Glutamatergic neuron (in vitro differentiated cells): Measurements from ENCODE around the gene RINT1. TPM values are rescaled to one million over a fixed set of nuclear protein-coding genes. Genes with fewer than 3 reads are reported as not detected.

Experiments used
- DNase-seq: peaks from one replicate; pipeline ENCODE4 v3.0.0; 2022
- H3K27ac Mint-ChIP-seq: one replicate; pipeline ENCODE4 v1.8.0; 2020; ENCODE audit warnings: mild to moderate bottlenecking, mixed read lengths, inconsistent platforms; ENCODE audit not compliant: unreplicated experiment
- H3K27me3 Mint-ChIP-seq: one replicate; pipeline ENCODE4 v1.8.0; 2020; ENCODE audit warnings: mild to moderate bottlenecking, moderate library complexity, mixed read lengths, inconsistent platforms; ENCODE audit not compliant: unreplicated experiment
- H3K36me3 Mint-ChIP-seq: one replicate; pipeline ENCODE4 v1.8.0; 2020; ENCODE audit warnings: mild to moderate bottlenecking, mixed read lengths, inconsistent platforms; ENCODE audit not compliant: unreplicated experiment
- H3K4me1 Mint-ChIP-seq: one replicate; pipeline ENCODE4 v1.8.0; 2020; ENCODE audit warnings: mild to moderate bottlenecking, low read depth, mixed read lengths, inconsistent platforms; ENCODE audit not compliant: unreplicated experiment
- H3K4me3 Mint-ChIP-seq: one replicate; pipeline ENCODE4 v1.8.0; 2020; ENCODE audit warnings: mild to moderate bottlenecking, mixed read lengths, inconsistent platforms; ENCODE audit not compliant: unreplicated experiment
- H3K9me3 Mint-ChIP-seq: one replicate; pipeline ENCODE4 v1.8.0; 2020; ENCODE audit warnings: mild to moderate bottlenecking, moderate library complexity, mixed read lengths, inconsistent platforms; ENCODE audit not compliant: unreplicated experiment
- total RNA-seq: library from RNA; stranded (reverse); fragmentation: NEBNext Ultra II Directional; extraction: Animal tissue kit (Norgen Biotek cat#: 25700); gene quantifications from one replicate; pipeline ENCODE4 v1.2.1, GENCODE V29; 2021; ENCODE audit not compliant: unreplicated experiment
- TF ChIP-seq, protein P1 (sequence below): fragments of 200-600 bp; sonication (generic); IDR thresholded peaks from one replicate; pipeline ENCODE4 v1.5.0; 2021; ENCODE audit not compliant: partially characterized antibody, unreplicated experiment

RINT1 gene
- total RNA-seq, 1 donor from 2014 or later, result 23.4 TPM

DNA sequence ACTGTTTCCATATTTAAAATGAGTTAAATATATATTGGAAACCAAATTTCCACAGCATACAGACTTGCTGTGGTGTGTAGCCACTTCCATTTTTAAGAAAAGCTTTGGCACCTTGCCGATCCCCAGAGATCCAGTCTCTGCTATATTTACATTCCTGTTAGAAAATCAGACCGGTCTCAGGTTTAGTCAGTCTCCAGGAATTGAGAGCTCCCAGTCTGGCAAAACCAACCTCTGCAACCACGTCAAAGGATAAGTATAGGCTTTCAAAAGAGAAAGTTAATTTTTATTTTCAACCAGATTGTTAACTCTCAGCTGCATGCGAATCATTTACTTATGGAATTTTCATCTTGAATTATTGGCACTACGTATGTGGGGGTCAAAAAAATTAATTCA lies 38.1 kb upstream of the RINT1 start:
- Mint-ChIP-seq H3K4me1 (peaks cover 1% of the 10 kb centered on the region), H3K27me3 (no peaks in the 10 kb centered on the region), H3K4me3 (no peak overlapping the region), H3K9me3 (no peaks in the 10 kb centered on the region), H3K27ac (no peak overlapping the region), H3K36me3 (no peaks in the 10 kb centered on the region)
- TF ChIP-seq, protein P1, sequence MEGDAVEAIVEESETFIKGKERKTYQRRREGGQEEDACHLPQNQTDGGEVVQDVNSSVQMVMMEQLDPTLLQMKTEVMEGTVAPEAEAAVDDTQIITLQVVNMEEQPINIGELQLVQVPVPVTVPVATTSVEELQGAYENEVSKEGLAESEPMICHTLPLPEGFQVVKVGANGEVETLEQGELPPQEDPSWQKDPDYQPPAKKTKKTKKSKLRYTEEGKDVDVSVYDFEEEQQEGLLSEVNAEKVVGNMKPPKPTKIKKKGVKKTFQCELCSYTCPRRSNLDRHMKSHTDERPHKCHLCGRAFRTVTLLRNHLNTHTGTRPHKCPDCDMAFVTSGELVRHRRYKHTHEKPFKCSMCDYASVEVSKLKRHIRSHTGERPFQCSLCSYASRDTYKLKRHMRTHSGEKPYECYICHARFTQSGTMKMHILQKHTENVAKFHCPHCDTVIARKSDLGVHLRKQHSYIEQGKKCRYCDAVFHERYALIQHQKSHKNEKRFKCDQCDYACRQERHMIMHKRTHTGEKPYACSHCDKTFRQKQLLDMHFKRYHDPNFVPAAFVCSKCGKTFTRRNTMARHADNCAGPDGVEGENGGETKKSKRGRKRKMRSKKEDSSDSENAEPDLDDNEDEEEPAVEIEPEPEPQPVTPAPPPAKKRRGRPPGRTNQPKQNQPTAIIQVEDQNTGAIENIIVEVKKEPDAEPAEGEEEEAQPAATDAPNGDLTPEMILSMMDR, result no peak
- DNase-seq, result no peak

DNA sequence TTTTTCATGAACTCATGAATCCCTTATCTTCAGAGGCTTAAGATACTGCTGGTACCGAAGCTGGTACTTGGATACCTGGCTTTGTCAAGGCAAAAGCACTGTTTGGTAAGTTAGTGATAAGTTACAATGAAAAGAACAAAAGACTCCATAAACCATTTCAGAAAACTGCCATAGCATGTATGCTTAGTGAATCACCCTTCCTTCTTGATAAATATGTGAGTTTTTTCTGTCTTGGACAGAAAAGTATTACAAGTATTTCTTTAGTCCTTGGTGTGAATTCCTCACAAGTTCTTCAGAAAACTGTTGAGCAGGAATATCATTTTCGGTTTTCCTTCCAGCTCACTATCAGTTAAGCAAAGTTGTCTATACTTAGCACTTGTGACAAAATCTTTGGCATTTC lies 35.5 kb upstream of the RINT1 start:
- no peaks in the 10 kb centered on the region for H3K27me3 Mint-ChIP-seq
- TF ChIP-seq, protein P1, result no peak
- no peak for DNase-seq
- no peak overlapping the region for H3K27ac Mint-ChIP-seq
- no peaks in the 10 kb centered on the region for H3K36me3 Mint-ChIP-seq
- no peak overlapping the region for H3K4me3 Mint-ChIP-seq
- H3K4me1 Mint-ChIP-seq, result peaks cover 1% of the 10 kb centered on the region
- no peaks in the 10 kb centered on the region for H3K9me3 Mint-ChIP-seq

DNA sequence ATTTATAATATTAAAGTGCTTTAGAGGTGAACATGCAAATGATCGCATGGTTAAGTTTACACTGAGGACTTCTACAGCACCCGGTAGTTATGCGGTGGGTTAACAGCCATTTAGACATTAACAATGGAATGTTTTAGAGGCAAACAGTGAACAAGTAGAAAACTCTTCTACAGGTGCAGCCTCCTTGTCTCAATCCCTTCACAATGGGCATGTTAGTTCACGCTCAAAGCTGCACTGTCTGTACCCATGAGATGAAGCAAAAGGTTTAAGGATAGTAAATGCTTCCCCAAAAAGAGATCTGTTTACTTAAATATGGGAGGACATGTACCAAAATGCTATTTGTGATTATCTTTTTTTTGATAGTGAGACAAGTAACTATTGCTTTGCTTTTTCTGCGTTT lies 35.0 kb upstream of the RINT1 start:
- Mint-ChIP-seq H3K36me3 (no peaks in the 10 kb centered on the region), H3K27ac (no peak overlapping the region), H3K4me1 (peaks cover 1% of the 10 kb centered on the region), H3K4me3 (no peak overlapping the region), H3K9me3 (no peaks in the 10 kb centered on the region), H3K27me3 (no peaks in the 10 kb centered on the region)
- DNase-seq, result no peak
- TF ChIP-seq, protein P1, result no peak

DNA sequence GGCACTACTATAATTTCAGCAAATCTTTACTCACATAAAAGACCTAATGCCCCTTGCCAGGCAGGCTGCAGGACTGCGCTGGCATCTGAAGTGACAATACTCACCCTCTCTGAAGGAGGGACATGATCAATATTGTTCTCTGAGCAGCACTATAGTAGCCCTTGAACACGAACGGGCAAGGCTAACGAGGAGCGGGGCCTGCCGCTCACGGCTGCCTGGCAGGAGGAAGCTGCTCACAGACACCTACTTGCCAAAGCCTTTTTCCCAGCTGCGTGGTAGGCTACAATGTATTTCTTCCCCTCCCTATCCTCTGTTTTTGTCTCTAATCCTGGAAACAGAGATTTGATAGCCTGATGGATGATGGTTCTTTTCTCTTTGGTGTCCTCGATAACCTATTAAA lies 29.8 kb upstream of the RINT1 start:
- Mint-ChIP-seq H3K36me3 (no peaks in the 10 kb centered on the region), H3K27ac (no peak overlapping the region), H3K27me3 (no peaks in the 10 kb centered on the region), H3K4me3 (no peak overlapping the region), H3K9me3 (no peaks in the 10 kb centered on the region), H3K4me1 (peaks cover 3% of the 10 kb centered on the region)
- DNase-seq, result no peak
- TF ChIP-seq, protein P1, result no peak

DNA sequence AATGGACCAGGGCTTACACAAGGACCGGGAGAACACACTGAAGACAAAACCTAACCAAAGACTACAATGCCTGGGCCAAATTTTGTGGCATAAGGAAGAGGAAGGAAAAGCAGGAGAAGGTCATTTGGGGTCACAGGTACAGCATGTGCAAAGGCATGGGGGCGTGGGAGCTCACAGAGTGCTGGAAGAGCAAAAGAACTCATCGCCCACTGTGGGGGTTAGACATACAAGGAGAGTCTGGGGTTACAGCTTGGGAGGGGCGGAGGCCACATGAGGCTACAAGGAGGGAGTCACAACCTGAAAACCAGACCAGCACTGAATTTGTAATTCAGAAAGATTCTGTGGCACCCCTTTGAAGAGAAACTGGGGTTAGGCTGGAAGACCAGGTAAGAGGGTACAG lies 19.6 kb upstream of the RINT1 start:
- H3K27ac Mint-ChIP-seq, result no peak overlapping the region
- DNase-seq, result no peak
- peaks cover 4% of the 10 kb centered on the region for H3K36me3 Mint-ChIP-seq
- no peaks in the 10 kb centered on the region for H3K4me1 Mint-ChIP-seq
- H3K9me3 Mint-ChIP-seq, result no peaks in the 10 kb centered on the region
- no peak overlapping the region for H3K4me3 Mint-ChIP-seq
- TF ChIP-seq, protein P1, result no peak
- H3K27me3 Mint-ChIP-seq, result no peaks in the 10 kb centered on the region
